HepG2 (cell line): ENCODE data around the gene FGGY. TPM values are rescaled to one million over a fixed set of nuclear protein-coding genes. Genes with fewer than 3 reads are reported as not detected.

Source experiments
- ARID5B ChIP-seq: IDR thresholded peaks from 2 replicates; pipeline ENCODE4 v1.4.0; 2020; ENCODE audit warnings: mild to moderate bottlenecking, missing genetic modification reagents
- CC2D1A ChIP-seq: sonication (generic); formaldehyde crosslinking; IDR thresholded peaks from 2 replicates; pipeline ENCODE4 v1.8.1; 2023; ENCODE audit warnings: mild to moderate bottlenecking, missing genetic modification reagents
- CREB3 ChIP-seq: sonication (generic); formaldehyde crosslinking; IDR thresholded peaks from 2 replicates; pipeline ENCODE4 v1.5.0; 2020; ENCODE audit warnings: missing genetic modification reagents
- EP300 ChIP-seq, 3 experiments: sonication (generic) in 1 of 3; formaldehyde crosslinking in 1 of 3; IDR thresholded peaks; 2 replicates each; pipeline versions ENCODE4 v1.5.1 to v1.6.1; 2011 to 2020; ENCODE audit warnings: low read depth in 2 of 3, low read length in 2 of 3, borderline replicate concordance in 1 of 3, improper control_type of control experiment in 1 of 3, mild to moderate bottlenecking in 1 of 3, missing genetic modification reagents in 1 of 3, moderate library complexity in 1 of 3
- MLXIP ChIP-seq: sonication (generic); formaldehyde crosslinking; IDR thresholded peaks from 2 replicates; pipeline ENCODE4 v1.9.0; 2021; ENCODE audit warnings: missing genetic modification reagents, borderline replicate concordance
- NFATC3 ChIP-seq: sonication (generic); formaldehyde crosslinking; IDR thresholded peaks from 2 replicates; pipeline ENCODE4 v1.5.1; 2020; ENCODE audit warnings: mild to moderate bottlenecking, missing genetic modification reagents
- NFE2L2 ChIP-seq: fragments of 150-350 bp; IDR thresholded peaks from 2 replicates; pipeline ENCODE4 v1.6.1; 2014; ENCODE audit warnings: low read length
- SMC3 ChIP-seq: IDR thresholded peaks from 2 replicates; pipeline ENCODE4 v1.6.1; 2011; ENCODE audit warnings: low read length, improper control_type of control experiment
- SNAI1 ChIP-seq: sonication (generic); formaldehyde crosslinking; IDR thresholded peaks from 2 replicates; pipeline ENCODE4 v1.5.0; 2020; ENCODE audit warnings: mild to moderate bottlenecking, missing genetic modification reagents, borderline replicate concordance
- ZMYM4 ChIP-seq: sonication (generic); formaldehyde crosslinking; IDR thresholded peaks from 2 replicates; pipeline ENCODE4 v1.8.1; 2023; ENCODE audit warnings: mild to moderate bottlenecking, missing genetic modification reagents
- ZNF281 ChIP-seq: sonication (generic); formaldehyde crosslinking; IDR thresholded peaks from 2 replicates; pipeline ENCODE4 v1.4.0; 2020; ENCODE audit warnings: missing genetic modification reagents, borderline replicate concordance
- ZNF513 ChIP-seq: sonication (generic); formaldehyde crosslinking; conservative IDR thresholded peaks from 2 replicates; pipeline ENCODE4 v1.5.0; 2020; ENCODE audit warnings: missing genetic modification reagents
- ZNF572 ChIP-seq: sonication (generic); formaldehyde crosslinking; IDR thresholded peaks from 2 replicates; pipeline ENCODE4 v1.5.1; 2020; ENCODE audit warnings: mild to moderate bottlenecking, missing genetic modification reagents
- ZNF644 ChIP-seq: IDR thresholded peaks from 2 replicates; pipeline ENCODE4 v1.6.1; 2016; ENCODE audit warnings: low read depth
- polyA plus RNA-seq, 8 experiments: library from polyadenylated mRNA; depleted of rRNA in 3 of 8; stranded (reverse) in 7 of 8; unstranded in 1 of 8; fragments of >200 nt; fragmentation: Illumina TruSeq in 4 of 8; extraction: Trizol in 4 of 8; gene quantifications; 2 replicates each; pipeline versions ENCODE4 v1.2.1 to v1.2.3, GENCODE V29; 2011 to 2016; ENCODE audit warnings: low read depth in 4 of 8, missing spikeins in 1 of 8, mixed read lengths in 1 of 8; ENCODE audit not compliant: insufficient read depth in 1 of 8
- total RNA-seq, 5 experiments: library from RNA; depleted of rRNA; stranded (reverse); fragments of >200 nt; fragmentation: Illumina TruSeq; extraction: Trizol; gene quantifications; 2 replicates each; pipeline ENCODE4 v1.2.3, GENCODE V29; 2016; ENCODE audit warnings: low read depth in 1 of 5
- TF ChIP-seq, protein P1 (sequence below): IDR thresholded peaks from 2 replicates; pipeline ENCODE4 v1.6.1; 2016; ENCODE audit warnings: low read depth

The FGGY gene
- total and polyA plus RNA-seq, 2 of the 13 experiments (the other 11 are each of a cell fraction or from before 2014, with no cell fraction given) = 15.7 to 27.5 TPM

DNA sequence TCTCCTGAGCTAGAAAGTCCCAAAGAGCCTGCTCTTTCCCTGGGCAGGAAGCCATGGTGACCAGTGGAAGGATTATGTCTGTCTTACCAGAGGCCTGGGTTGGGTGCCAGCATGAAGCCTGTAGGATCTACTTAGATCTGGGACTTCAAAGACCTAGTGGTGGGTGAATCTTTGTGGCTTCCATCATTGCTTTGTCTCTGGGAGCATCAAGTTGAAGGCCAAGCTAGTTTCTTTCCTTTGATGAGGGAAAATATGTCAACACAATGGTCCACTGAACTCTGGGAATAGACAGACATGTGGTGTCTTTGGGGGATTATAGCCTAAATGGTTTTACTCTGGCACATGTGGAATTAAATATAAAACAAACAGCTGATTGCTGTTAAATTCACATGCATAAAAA lies 417.3 kb downstream of the FGGY start (continued):
- TF ChIP-seq NFATC3 (CRISPR knock-in tag) (no peak), MLXIP (CRISPR knock-in tag) (no peak), ZNF572 (CRISPR knock-in tag) (no peak), ZNF281 (peak; percentile 28; the same call in 1 of the 2 replicates), EP300 (IDR thresholded peaks at IDR 0.05; ENCODE audit: low read depth in 2 of 2, low read length in 2 of 2) (peak in 1 of 2 experiments; percentile 72; a peak in 2 of 4 replicates), EP300 (CRISPR knock-in tag; IDR thresholded peaks at IDR 0.05; ENCODE audit: borderline replicate concordance) (no peak; the same call in 1 of the 2 replicates), ZMYM4 (CRISPR knock-in tag) (0 out of 2 replicates have a peak, but pooled peaks have one; percentile 28), ARID5B (CRISPR knock-in tag) (peak; percentile 89), CC2D1A (CRISPR knock-in tag) (no peak), ZNF644 (CRISPR knock-in tag) (peak; percentile 94), NFE2L2 (no peak), SNAI1 (CRISPR knock-in tag) (no peak), SMC3 (no peak), ZNF513 (CRISPR knock-in tag) (no peak), CREB3 (CRISPR knock-in tag) (no peak)
- TF ChIP-seq, protein P1, sequence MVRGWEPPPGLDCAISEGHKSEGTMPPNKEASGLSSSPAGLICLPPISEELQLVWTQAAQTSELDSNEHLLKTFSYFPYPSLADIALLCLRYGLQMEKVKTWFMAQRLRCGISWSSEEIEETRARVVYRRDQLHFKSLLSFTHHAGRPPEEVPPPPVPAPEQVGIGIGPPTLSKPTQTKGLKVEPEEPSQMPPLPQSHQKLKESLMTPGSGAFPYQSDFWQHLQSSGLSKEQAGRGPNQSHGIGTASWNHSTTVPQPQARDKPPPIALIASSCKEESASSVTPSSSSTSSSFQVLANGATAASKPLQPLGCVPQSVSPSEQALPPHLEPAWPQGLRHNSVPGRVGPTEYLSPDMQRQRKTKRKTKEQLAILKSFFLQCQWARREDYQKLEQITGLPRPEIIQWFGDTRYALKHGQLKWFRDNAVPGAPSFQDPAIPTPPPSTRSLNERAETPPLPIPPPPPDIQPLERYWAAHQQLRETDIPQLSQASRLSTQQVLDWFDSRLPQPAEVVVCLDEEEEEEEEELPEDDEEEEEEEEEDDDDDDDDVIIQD = peak; percentile 28; the same call in 1 of the 2 replicates
